GM23338 (cell line): Measurements from ENCODE around the gene ZNHIT6.

ENCODE experiments used
- CREB1 ChIP-seq: fragments of 250-450 bp; sonication (Bioruptor Pico); IDR thresholded peaks from 2 replicates; pipeline ENCODE4 v1.5.0; 2020; ENCODE audit warnings: low read depth, mild to moderate bottlenecking, moderate library complexity
- CTCF ChIP-seq, 2 experiments: fragments of 200-600 bp in 1 of 2; sonication (generic) in 1 of 2; conservative IDR thresholded peaks; 2 replicates each; pipeline versions ENCODE4 v1.5.1 to v1.6.1; 2016 to 2017; ENCODE audit warnings: antibody characterized with exemption in 2 of 2, low read depth in 2 of 2, mild to moderate bottlenecking in 2 of 2, moderate library complexity in 1 of 2
- ETS1 ChIP-seq: IDR thresholded peaks from 2 replicates; pipeline ENCODE4 v1.6.1; 2016; ENCODE audit warnings: antibody characterized with exemption
- EZH2 ChIP-seq: fragments of 200-600 bp; sonication (generic); IDR thresholded peaks from one replicate; pipeline ENCODE4 v1.8.0; 2017; ENCODE audit warnings: antibody characterized with exemption, mild to moderate bottlenecking, low read depth; ENCODE audit not compliant: unreplicated experiment
- EZH2phosphoT487 ChIP-seq: fragments of 200-600 bp; sonication (generic); IDR thresholded peaks from one replicate; pipeline ENCODE4 v1.8.1; 2018; ENCODE audit warnings: antibody characterized with exemption; ENCODE audit not compliant: unreplicated experiment
- JUNB ChIP-seq: IDR thresholded peaks from one replicate; pipeline ENCODE4 v1.6.1; 2016; ENCODE audit warnings: antibody characterized with exemption; ENCODE audit not compliant: unreplicated experiment
- POLR2AphosphoS5 ChIP-seq: IDR thresholded peaks from 2 replicates; pipeline ENCODE4 v1.6.1; 2016; ENCODE audit warnings: antibody characterized with exemption, low read depth
- TF ChIP-seq, protein P1 (sequence below): IDR thresholded peaks from one replicate; pipeline ENCODE4 v1.6.1; 2018; ENCODE audit warnings: antibody characterized with exemption; ENCODE audit not compliant: unreplicated experiment

GRCh38 chr1:85659174-85659573 lies 49.1 kb downstream of the ZNHIT6 start:
- TF ChIP-seq CTCF (conservative IDR thresholded peaks at IDR 0.05; ENCODE audit: low read depth in 2 of 2) (no peak), JUNB (no peak), CREB1 (no peak), EZH2phosphoT487 (no peak), POLR2AphosphoS5 (no peak), EZH2 (no peak), ETS1 (no peak)
- TF ChIP-seq, protein P1, sequence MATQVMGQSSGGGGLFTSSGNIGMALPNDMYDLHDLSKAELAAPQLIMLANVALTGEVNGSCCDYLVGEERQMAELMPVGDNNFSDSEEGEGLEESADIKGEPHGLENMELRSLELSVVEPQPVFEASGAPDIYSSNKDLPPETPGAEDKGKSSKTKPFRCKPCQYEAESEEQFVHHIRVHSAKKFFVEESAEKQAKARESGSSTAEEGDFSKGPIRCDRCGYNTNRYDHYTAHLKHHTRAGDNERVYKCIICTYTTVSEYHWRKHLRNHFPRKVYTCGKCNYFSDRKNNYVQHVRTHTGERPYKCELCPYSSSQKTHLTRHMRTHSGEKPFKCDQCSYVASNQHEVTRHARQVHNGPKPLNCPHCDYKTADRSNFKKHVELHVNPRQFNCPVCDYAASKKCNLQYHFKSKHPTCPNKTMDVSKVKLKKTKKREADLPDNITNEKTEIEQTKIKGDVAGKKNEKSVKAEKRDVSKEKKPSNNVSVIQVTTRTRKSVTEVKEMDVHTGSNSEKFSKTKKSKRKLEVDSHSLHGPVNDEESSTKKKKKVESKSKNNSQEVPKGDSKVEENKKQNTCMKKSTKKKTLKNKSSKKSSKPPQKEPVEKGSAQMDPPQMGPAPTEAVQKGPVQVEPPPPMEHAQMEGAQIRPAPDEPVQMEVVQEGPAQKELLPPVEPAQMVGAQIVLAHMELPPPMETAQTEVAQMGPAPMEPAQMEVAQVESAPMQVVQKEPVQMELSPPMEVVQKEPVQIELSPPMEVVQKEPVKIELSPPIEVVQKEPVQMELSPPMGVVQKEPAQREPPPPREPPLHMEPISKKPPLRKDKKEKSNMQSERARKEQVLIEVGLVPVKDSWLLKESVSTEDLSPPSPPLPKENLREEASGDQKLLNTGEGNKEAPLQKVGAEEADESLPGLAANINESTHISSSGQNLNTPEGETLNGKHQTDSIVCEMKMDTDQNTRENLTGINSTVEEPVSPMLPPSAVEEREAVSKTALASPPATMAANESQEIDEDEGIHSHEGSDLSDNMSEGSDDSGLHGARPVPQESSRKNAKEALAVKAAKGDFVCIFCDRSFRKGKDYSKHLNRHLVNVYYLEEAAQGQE, result no peak
